WTC11 (cell line): ENCODE data around the gene TP73.

Experiments
- CBFB ChIP-seq: sonication (generic); formaldehyde crosslinking; IDR thresholded peaks from 2 replicates; pipeline ENCODE4 v1.8.1; 2022; ENCODE audit warnings: mild to moderate bottlenecking, low read depth, missing genetic modification reagents
- ESRRA ChIP-seq: sonication (generic); formaldehyde crosslinking; IDR thresholded peaks from 2 replicates; pipeline ENCODE4 v1.8.1; 2022; ENCODE audit warnings: mild to moderate bottlenecking, missing genetic modification reagents, borderline replicate concordance
- FOXK1 ChIP-seq: sonication (generic); formaldehyde crosslinking; IDR thresholded peaks from 2 replicates; pipeline ENCODE4 v1.8.0; 2022; ENCODE audit warnings: mild to moderate bottlenecking, moderate library complexity, missing genetic modification reagents
- KAT7 ChIP-seq: sonication (generic); formaldehyde crosslinking; IDR thresholded peaks from 2 replicates; pipeline ENCODE4 v1.8.1; 2023; ENCODE audit warnings: missing genetic modification reagents, mild to moderate bottlenecking, borderline replicate concordance
- NR1H2 ChIP-seq: sonication (generic); formaldehyde crosslinking; IDR thresholded peaks from 2 replicates; pipeline ENCODE4 v1.9.0; 2021; ENCODE audit warnings: mild to moderate bottlenecking, moderate library complexity, missing genetic modification reagents
- PRDM15 ChIP-seq: sonication (generic); formaldehyde crosslinking; IDR thresholded peaks from 2 replicates; pipeline ENCODE4 v1.8.0; 2022; ENCODE audit warnings: missing genetic modification reagents
- SP1 ChIP-seq: sonication (generic); formaldehyde crosslinking; conservative IDR thresholded peaks from 2 replicates; pipeline ENCODE4 v1.8.1; 2022; ENCODE audit warnings: missing genetic modification reagents
- ZNF232 ChIP-seq: sonication (generic); formaldehyde crosslinking; IDR thresholded peaks from 2 replicates; pipeline ENCODE4 v1.8.0; 2022; ENCODE audit warnings: mild to moderate bottlenecking, missing genetic modification reagents
- ZNF396 ChIP-seq: fragments of 250-450 bp; sonication (Bioruptor Pico); IDR thresholded peaks from 2 replicates; pipeline ENCODE4 v1.8.0; 2021; ENCODE audit warnings: mild to moderate bottlenecking, moderate library complexity, borderline replicate concordance
- ZNF423 ChIP-seq: fragments of 250-450 bp; sonication (Bioruptor Pico); IDR thresholded peaks from 2 replicates; pipeline ENCODE4 v2.1.2; 2022; ENCODE audit warnings: mild to moderate bottlenecking, moderate library complexity
- TF ChIP-seq, protein P1 (sequence below): fragments of 200-600 bp; IDR thresholded peaks from 2 replicates; pipeline ENCODE4 v1.8.0; 2022; ENCODE audit warnings: antibody characterized with exemption
- TF ChIP-seq, protein P2 (sequence below): sonication (generic); formaldehyde crosslinking; IDR thresholded peaks from 2 replicates; pipeline ENCODE4 v1.8.1; 2023; ENCODE audit warnings: mild to moderate bottlenecking, missing genetic modification reagents, moderate library complexity
- TF ChIP-seq, protein P3 (sequence below): sonication (generic); formaldehyde crosslinking; IDR thresholded peaks from 2 replicates; pipeline ENCODE4 v1.8.0; 2022; ENCODE audit warnings: mild to moderate bottlenecking, missing genetic modification reagents
- TF ChIP-seq, protein P4 (sequence below): sonication (generic); formaldehyde crosslinking; IDR thresholded peaks from 2 replicates; pipeline ENCODE4 v1.8.1; 2022; ENCODE audit warnings: low read depth, missing genetic modification reagents, borderline replicate concordance

- TF ChIP-seq, protein P1, sequence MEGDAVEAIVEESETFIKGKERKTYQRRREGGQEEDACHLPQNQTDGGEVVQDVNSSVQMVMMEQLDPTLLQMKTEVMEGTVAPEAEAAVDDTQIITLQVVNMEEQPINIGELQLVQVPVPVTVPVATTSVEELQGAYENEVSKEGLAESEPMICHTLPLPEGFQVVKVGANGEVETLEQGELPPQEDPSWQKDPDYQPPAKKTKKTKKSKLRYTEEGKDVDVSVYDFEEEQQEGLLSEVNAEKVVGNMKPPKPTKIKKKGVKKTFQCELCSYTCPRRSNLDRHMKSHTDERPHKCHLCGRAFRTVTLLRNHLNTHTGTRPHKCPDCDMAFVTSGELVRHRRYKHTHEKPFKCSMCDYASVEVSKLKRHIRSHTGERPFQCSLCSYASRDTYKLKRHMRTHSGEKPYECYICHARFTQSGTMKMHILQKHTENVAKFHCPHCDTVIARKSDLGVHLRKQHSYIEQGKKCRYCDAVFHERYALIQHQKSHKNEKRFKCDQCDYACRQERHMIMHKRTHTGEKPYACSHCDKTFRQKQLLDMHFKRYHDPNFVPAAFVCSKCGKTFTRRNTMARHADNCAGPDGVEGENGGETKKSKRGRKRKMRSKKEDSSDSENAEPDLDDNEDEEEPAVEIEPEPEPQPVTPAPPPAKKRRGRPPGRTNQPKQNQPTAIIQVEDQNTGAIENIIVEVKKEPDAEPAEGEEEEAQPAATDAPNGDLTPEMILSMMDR = no peak
- TF ChIP-seq ZNF232 (CRISPR knock-in tag) (0 out of 2 replicates have a peak, but pooled peaks have one; percentile 18), ESRRA (peak; percentile 49; the same call in 1 of the 2 replicates), PRDM15 (peak; percentile 69; the same call in 1 of the 2 replicates), ZNF423 (CRISPR knock-in tag) (0 out of 2 replicates have a peak, but pooled peaks have one; percentile 13), FOXK1 (CRISPR knock-in tag) (no peak), ZNF396 (CRISPR knock-in tag) (no peak), CBFB (CRISPR knock-in tag) (no peak), NR1H2 (CRISPR knock-in tag) (0 out of 2 replicates have a peak, but pooled peaks have one; percentile 37), KAT7 (CRISPR knock-in tag) (no peak), SP1 (CRISPR knock-in tag) (no peak; the same call in 1 of the 2 replicates)
- TF ChIP-seq, protein P2, sequence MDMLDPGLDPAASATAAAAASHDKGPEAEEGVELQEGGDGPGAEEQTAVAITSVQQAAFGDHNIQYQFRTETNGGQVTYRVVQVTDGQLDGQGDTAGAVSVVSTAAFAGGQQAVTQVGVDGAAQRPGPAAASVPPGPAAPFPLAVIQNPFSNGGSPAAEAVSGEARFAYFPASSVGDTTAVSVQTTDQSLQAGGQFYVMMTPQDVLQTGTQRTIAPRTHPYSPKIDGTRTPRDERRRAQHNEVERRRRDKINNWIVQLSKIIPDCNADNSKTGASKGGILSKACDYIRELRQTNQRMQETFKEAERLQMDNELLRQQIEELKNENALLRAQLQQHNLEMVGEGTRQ = no peak
- TF ChIP-seq, protein P3, sequence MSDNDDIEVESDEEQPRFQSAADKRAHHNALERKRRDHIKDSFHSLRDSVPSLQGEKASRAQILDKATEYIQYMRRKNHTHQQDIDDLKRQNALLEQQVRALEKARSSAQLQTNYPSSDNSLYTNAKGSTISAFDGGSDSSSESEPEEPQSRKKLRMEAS = no peak
- TF ChIP-seq, protein P4, sequence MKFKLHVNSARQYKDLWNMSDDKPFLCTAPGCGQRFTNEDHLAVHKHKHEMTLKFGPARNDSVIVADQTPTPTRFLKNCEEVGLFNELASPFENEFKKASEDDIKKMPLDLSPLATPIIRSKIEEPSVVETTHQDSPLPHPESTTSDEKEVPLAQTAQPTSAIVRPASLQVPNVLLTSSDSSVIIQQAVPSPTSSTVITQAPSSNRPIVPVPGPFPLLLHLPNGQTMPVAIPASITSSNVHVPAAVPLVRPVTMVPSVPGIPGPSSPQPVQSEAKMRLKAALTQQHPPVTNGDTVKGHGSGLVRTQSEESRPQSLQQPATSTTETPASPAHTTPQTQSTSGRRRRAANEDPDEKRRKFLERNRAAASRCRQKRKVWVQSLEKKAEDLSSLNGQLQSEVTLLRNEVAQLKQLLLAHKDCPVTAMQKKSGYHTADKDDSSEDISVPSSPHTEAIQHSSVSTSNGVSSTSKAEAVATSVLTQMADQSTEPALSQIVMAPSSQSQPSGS (CRISPR knock-in tag) = no peak
These were observed 65.6 kb downstream of the TP73 start for GRCh38 chr1:3717715-3718601.
